Activated CD8-positive, alpha-beta T cell treated with anti-CD3 and anti-CD28 coated beads for 36 hours (primary cell): ENCODE measurements around the gene HMGA1. TPM values are rescaled to one million over a fixed set of nuclear protein-coding genes. Genes with fewer than 3 reads are reported as not detected.

Experiments used
- ATAC-seq: fragments of 200-7000 bp; cut with Tn5 transposase; one replicate; pipeline ENCODE4 v1.10.0; 2021; ENCODE audit warnings: mild to moderate bottlenecking, moderate library complexity
- CTCF ChIA-PET: fragments of 350-600 bp; sonication (Branson Sonifier 250); formaldehyde crosslinking; loops from one replicate; lab custom pipeline; 2021; ENCODE audit warnings: antibody characterized with exemption; lab: Charles Lee
- POLR2A ChIA-PET: fragments of 350-600 bp; sonication (Branson Sonifier 250); formaldehyde crosslinking; loops from one replicate; lab custom pipeline; 2021; ENCODE audit warnings: antibody characterized with exemption; lab: Charles Lee
- DNase-seq: peaks from one replicate; pipeline ENCODE4 v3.0.0-alpha.2; 2020
- H3K27ac Mint-ChIP-seq: one replicate; pipeline ENCODE4 v1.8.0; 2021; ENCODE audit warnings: mild to moderate bottlenecking, mixed read lengths
- H3K27me3 Mint-ChIP-seq: one replicate; pipeline ENCODE4 v1.8.0; 2021; ENCODE audit warnings: mixed read lengths
- H3K36me3 Mint-ChIP-seq: one replicate; pipeline ENCODE4 v1.8.0; 2021; ENCODE audit warnings: low read depth, mixed read lengths
- H3K4me1 Mint-ChIP-seq: one replicate; pipeline ENCODE4 v1.8.0; 2021; ENCODE audit warnings: low read depth, mixed read lengths
- H3K4me3 Mint-ChIP-seq: one replicate; pipeline ENCODE4 v1.8.0; 2021; ENCODE audit warnings: mild to moderate bottlenecking, moderate library complexity, mixed read lengths
- H3K9me3 Mint-ChIP-seq: one replicate; pipeline ENCODE4 v1.8.0; 2021; ENCODE audit warnings: mixed read lengths
- CTCF ChIP-seq: fragments of 200-600 bp; IDR thresholded peaks from one replicate; pipeline ENCODE4 v1.8.0; 2022; ENCODE audit warnings: antibody characterized with exemption, mild to moderate bottlenecking
- intact Hi-C: fragments of 100-400 bp; cut with micrococcal nuclease; formaldehyde crosslinking; loops from one replicate; pipeline ENCODE4 v1.10.0; 2022
- total RNA-seq, 2 experiments: library from RNA; stranded (reverse); gene quantifications; one replicate each; pipeline ENCODE4 v1.2.3, GENCODE V29; 2021

The HMGA1 gene
- total RNA-seq, 2 experiments from 2014 or later = 683 to 709 TPM

- intact Hi-C loops = no loop called here
- Mint-ChIP-seq H3K27ac (no peak overlapping the region), H3K4me1 (peaks cover 6% of the 10 kb centered on the region), H3K36me3 (peaks cover 10% of the 10 kb centered on the region), H3K27me3 (no peaks in the 10 kb centered on the region), H3K4me3 (no peak overlapping the region), H3K9me3 (no peaks in the 10 kb centered on the region)
- no peak for TF ChIP-seq CTCF
- DNase-seq (no peak), ATAC-seq (no peak)
- ChIA-PET POLR2A (interaction anchor here (1.8 kb wide), 1 partner anchor 117 kb away, joined by 4 read pairs; the partner anchor contains the start of gene NUDT3), CTCF (interaction anchor here (0.7 to 1.8 kb wide), 5 partner anchors 8 to 221 kb away, joined by 3 to 5 read pairs (median 4); no protein-coding TSS in a partner anchor)
Observed at GRCh38 chr6:34276191-34276590, 39.5 kb downstream of the HMGA1 start.

GRCh38 chr6:34276881-34277762, 40.4 kb downstream of the HMGA1 start:
- Mint-ChIP-seq H3K9me3 (no peaks in the 10 kb centered on the region), H3K27me3 (no peaks in the 10 kb centered on the region), H3K4me3 (no peak overlapping the region), H3K27ac (no peak overlapping the region), H3K4me1 (peaks cover 6% of the 10 kb centered on the region), H3K36me3 (peaks cover 13% of the 10 kb centered on the region)
- no peak for TF ChIP-seq CTCF
- ChIA-PET POLR2A (interaction anchor here (1.8 kb wide), 1 partner anchor 116 kb away, joined by 4 read pairs; the partner anchor contains the start of gene NUDT3), CTCF (interaction anchor here (0.8 to 1.8 kb wide), 6 partner anchors 9 to 116 kb away, joined by 3 to 5 read pairs (median 4); no protein-coding TSS in a partner anchor)
- DNase-seq (no peak), ATAC-seq (no peak)
- intact Hi-C loops = no loop called here

GRCh38 chr6:34277763-34278112, 41.1 kb downstream of the HMGA1 start:
- H3K9me3 Mint-ChIP-seq = no peaks in the 10 kb centered on the region
- intact Hi-C loops = no loop called here
- DNase-seq = no peak
- peaks cover 6% of the 10 kb centered on the region for H3K4me1 Mint-ChIP-seq
- no peak for ATAC-seq
- TF ChIP-seq CTCF = no peak
- H3K4me3 Mint-ChIP-seq = no peak overlapping the region
- H3K36me3 Mint-ChIP-seq = peaks cover 15% of the 10 kb centered on the region
- H3K27me3 Mint-ChIP-seq = no peaks in the 10 kb centered on the region
- H3K27ac Mint-ChIP-seq = no peak overlapping the region
- POLR2A ChIA-PET = interaction anchor here (1.8 kb wide), 1 partner anchor 115 kb away, joined by 4 read pairs; the partner anchor contains the start of gene NUDT3
- CTCF ChIA-PET = interaction anchor here (0.7 to 1.8 kb wide), 3 partner anchors 28 to 82 kb away, joined by 3 to 4 read pairs (median 3); no protein-coding TSS in a partner anchor

- POLR2A ChIA-PET = interaction anchor here (0.6 kb wide), 1 partner anchor 27 kb away, joined by 3 read pairs; no protein-coding TSS in a partner anchor
- Mint-ChIP-seq H3K36me3 (peaks cover 18% of the 10 kb centered on the region), H3K4me3 (no peak overlapping the region), H3K9me3 (no peaks in the 10 kb centered on the region), H3K27me3 (no peaks in the 10 kb centered on the region), H3K27ac (no peak overlapping the region), H3K4me1 (peaks cover 6% of the 10 kb centered on the region)
- intact Hi-C loops = no loop called here
- DNase-seq (no peak), ATAC-seq (no peak)
- CTCF ChIA-PET = interaction anchor here (0.9 kb wide), 1 partner anchor 83 kb away, joined by 3 read pairs; no protein-coding TSS in a partner anchor
- no peak for TF ChIP-seq CTCF
Observed at GRCh38 chr6:34278833-34279232, 42.2 kb downstream of the HMGA1 start.

- H3K36me3 Mint-ChIP-seq = peaks cover 21% of the 10 kb centered on the region
- ChIA-PET CTCF (no interaction called here), POLR2A (no interaction called here)
- TF ChIP-seq CTCF = no peak
- no peaks in the 10 kb centered on the region for H3K27me3 Mint-ChIP-seq
- intact Hi-C loops = no loop called here
- H3K4me3 Mint-ChIP-seq = no peak overlapping the region
- no peak for ATAC-seq
- no peak for DNase-seq
- no peak overlapping the region for H3K27ac Mint-ChIP-seq
- H3K9me3 Mint-ChIP-seq = no peaks in the 10 kb centered on the region
- H3K4me1 Mint-ChIP-seq = peaks cover 7% of the 10 kb centered on the region
Observed at GRCh38 chr6:34280216-34280615, 43.5 kb downstream of the HMGA1 start.
